Suppressor macrophage treated with lipopolysaccharide for 1 hour (primary cell): ENCODE data around the gene MYRIP.
"Not testable (repeated sequence)": the region's sequence is repeated elsewhere in the genome, so short reads cannot be mapped to it uniquely, and the experiment has no call there.

Experiments used
- DNase-seq, 3 donors: peaks; one replicate each; pipeline ENCODE4 v3.0.0-alpha.2; 2020 to 2022

Gene MYRIP

GRCh38 chr3:40247714-40248454, 438.5 kb downstream of the MYRIP start:
- DNase-seq: no peak

- DNase-seq: no peak
Measured at GRCh38 chr3:40248591-40248990, 439.2 kb downstream of the MYRIP start.

DNA sequence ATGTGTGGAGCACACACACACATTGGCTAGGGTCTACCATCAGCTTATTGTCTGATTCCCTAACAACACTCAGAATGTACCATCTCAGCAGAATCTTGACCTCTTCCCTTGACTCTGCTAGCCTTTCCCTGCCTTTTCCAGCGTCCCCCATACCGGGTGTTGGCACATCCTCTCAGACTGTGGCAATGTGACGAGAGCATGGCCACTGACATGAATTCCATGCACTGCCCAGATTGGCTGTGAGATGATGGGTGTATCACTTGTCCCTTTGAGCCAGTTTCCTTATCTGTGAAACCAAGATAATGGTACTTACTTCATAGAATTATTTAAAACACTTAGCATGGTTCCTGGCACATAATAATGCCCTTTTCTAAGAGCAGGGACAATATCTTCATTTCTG, 439.8 kb downstream of the MYRIP start:
- DNase-seq: no peak

DNA sequence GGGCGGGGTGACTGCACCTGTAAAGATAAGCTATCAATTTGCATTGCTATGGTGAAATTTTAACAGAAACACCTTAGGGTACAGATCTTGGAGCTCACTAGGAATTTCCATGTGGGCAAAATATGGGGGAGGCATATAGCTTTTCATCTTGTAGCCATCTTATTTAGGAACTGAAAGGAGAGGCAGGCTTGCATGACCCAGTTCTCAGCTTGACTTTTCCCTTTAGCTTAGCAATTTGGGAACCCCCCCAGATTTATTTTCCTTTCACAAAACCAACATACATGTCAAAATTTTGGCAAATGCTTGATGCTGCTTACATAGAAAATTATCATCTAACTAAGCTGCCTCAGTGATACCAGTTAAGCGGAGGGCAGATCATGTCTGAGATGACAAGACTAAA, 445.1 kb downstream of the MYRIP start:
- peak in 2 of 3 donors; percentile 7 to 21 for DNase-seq

DNA sequence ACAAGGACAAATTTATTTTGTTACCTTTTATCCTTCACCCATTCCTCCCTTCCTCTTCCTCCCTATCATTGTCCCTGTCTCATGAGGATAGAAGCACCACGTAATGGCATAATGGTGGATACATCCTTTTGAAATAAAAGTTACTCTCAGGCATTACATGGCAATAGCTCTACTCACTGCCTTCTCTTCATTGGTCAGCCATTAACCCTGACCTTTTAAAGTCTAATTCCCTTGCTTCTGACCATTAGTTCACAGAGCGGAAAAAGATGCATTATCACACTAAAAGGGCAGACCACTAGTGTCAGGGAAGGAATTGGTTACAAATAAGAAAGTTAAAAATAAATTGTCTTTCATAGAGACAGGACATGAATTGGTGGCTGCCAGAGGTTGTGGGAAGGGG, 445.5 kb downstream of the MYRIP start:
- DNase-seq: no peak

DNA sequence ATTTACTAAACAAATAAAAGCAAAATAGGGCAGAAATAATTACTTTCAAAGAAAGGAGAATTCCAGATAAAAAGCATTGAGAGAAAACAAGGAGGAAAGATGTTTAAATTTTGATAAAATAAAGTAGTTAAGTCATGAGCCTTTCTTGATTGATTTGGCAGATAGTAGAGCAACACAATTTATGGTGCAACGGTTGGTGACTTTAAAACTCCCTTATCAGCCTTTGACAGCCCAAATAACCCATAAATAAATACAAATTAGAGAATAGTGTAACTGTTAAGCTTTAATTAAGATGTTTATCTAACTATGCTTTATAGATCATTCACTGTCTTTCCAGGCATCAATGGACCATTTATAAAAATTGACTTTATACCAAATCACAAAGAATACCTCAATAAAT, 446.1 kb downstream of the MYRIP start:
- DNase-seq: no peak

DNA sequence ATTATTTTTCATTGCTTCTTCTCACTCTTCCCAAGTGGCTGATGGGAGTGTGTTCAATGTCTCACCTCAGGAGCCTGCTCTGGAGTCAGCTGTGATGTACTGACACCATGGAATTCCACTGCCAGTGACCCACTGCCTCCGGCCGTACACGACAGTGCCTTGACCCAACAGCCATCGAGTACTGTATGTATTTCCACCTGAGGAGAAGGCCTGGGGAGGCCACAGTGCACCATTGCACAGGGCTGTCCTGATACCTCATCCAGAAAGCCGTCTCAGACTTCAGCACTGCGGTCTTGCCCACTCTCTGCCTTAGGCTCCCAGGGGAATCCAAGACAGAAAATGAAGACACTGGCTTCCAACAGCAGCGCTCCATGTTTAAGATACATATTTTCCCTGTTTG, 448.7 kb downstream of the MYRIP start:
- no peak for DNase-seq

DNA sequence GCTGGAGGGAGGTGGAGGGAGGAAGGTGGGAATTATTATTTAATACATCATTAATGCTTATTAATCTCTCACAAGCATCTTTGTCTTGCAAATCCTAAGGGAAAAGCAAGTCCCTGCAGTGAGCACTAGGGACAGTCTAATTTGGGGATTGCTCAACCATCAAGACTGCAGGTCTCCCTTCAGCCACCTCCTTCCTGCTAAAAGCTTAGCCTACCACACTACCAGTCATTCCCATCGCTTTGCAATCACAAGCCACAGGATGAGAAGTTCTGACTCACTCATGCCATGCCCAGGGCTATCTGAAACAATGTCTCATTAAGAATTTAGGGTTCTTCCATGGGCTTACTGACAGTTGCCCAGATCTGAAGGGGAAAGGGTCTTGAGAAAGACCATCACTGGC, 449.1 kb downstream of the MYRIP start:
- peak; percentile 49 to 58 (median 57) for DNase-seq

GRCh38 chr3:40262331-40262730, 452.9 kb downstream of the MYRIP start:
- DNase-seq: no peak

DNA sequence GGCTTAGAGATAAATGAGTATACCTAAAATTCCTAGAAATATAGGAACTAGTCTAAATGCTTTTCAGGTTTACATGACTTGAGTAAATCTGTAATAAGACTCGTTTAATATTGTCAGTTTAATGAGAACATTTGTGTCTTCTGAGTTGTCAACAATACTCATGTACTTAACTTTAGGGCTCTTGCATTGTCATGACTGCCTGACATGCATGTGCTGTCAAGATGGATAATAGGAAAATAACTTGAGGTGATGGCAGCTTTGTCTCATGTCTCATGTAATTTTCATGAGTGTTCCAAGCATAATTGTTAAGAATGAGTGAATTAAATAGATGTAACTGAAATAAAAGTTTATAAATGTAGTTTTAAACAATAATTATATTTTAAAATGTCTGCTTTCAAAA, 455.0 kb downstream of the MYRIP start:
- no peak for DNase-seq

DNA sequence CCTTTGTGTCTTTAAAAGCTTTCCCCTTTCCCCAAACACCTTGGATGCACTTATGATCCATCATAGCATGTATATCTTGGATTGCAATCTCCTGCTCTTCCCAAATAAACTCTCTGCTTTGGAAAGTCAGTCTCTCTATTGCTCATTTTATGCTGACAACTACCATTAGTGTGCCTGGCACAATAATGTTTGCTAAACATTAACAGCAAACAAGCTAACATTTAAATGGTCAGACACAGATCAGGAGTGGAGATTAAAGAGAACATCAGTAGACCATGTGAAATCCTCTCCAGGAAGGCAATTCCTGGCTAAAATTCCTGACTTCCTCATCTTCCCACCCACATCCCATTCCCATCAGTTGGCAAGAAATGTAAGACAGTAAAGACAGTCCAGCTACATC, 455.8 kb downstream of the MYRIP start:
- DNase-seq: no peak

DNA sequence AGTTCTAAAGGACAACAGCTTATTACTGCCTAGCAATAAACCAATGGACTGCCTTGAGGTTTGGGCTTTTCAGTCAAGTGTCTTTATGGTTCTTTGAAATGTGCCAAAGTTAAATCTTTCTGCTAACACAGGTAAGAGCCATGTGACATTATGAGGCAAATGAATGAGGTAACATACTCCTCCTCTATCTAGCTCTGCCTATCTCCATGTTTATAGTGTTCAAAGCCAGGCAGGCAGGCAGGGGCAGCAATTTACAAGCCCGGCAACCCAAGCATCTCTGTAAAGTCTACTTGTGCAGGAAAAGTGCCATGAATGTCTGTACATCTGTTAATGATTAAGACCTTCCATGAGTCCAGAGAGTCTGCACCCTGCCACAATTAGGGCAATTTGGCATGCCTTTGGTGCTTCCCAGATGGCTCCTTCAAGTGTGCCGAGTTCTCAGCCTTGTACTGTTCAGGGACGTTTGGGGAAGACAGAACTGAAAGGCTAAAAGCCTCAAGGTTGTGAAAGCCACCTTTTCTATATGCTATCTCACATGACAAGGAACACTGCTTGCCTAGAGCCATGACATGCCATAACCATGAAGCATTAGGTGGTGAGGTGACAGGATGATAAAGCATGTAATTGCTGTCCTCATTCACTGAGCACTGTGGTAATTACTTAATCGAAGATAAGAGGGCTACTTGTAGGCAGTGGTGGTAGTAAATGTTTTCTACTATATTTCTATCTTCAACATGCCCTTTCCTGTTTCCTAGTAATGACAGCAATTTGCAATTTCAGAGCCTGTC, 458.7 kb downstream of the MYRIP start:
- no peak for DNase-seq

GRCh38 chr3:40268802-40269524, 459.6 kb downstream of the MYRIP start:
- no peak for DNase-seq

GRCh38 chr3:40278791-40279190, 469.4 kb downstream of the MYRIP start:
- DNase-seq: no peak

GRCh38 chr3:40281995-40282394, 472.6 kb downstream of the MYRIP start:
- no peak for DNase-seq

DNA sequence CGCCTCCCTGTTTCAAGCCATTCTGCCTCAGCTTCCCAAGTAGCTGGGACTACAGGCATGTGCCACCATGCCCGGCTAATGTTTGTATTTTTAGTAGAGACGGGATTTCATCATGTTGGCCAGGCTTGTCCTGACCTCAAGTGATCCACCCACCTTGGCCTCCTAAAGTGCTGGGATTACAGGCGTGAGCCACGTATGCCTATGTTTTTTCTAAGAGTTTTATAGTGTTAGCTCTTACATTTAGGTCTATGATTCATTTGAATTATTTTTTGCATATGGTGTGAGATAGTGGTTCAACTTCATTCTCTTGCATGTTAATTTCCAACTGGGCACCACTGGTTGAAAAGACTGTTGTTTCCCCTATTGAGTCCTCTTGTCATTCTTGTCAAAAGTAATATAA, 473.6 kb downstream of the MYRIP start:
- DNase-seq: not testable (repeated sequence)

DNA sequence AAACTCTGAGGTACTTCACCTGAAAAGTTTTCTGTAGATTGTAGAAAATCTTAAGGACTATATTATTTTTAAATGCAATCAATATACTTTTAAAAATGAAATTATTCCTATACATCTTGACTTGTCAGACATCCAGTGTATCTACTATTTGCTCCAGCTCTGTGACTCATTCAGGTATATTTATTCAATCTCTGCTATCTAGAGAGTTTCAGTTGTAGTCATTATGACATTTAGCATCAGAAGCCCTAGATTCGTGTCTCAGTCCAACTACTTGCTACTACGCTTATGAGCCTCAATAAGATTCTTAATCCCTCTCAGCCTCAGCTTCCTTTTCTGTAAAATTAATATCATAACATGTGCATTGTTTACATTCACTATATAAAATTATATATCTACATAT, 477.8 kb downstream of the MYRIP start:
- no peak for DNase-seq

GRCh38 chr3:40290396-40290795, 481.0 kb downstream of the MYRIP start:
- peak in 1 of 3 donors; percentile 17 for DNase-seq

DNA sequence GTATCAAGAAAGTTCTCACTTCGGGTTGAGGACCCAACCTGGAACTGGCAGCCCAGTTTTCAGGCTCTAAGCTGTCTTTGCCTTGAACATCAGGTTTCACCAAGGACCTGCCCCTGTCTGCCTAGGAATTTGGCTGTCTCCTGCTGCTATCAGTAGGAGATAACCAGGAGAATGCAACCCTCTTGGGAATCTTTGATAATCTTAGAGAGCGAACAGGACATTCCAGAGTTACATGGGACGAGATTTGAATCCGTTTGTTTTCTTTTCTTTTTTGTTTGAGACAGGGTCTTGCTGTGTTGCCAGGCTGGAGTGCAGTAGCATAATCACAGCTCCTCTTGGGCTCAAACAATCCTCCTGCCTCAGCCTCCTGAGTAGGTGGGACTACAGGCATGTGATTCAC, 482.1 kb downstream of the MYRIP start:
- no peak for DNase-seq

DNA sequence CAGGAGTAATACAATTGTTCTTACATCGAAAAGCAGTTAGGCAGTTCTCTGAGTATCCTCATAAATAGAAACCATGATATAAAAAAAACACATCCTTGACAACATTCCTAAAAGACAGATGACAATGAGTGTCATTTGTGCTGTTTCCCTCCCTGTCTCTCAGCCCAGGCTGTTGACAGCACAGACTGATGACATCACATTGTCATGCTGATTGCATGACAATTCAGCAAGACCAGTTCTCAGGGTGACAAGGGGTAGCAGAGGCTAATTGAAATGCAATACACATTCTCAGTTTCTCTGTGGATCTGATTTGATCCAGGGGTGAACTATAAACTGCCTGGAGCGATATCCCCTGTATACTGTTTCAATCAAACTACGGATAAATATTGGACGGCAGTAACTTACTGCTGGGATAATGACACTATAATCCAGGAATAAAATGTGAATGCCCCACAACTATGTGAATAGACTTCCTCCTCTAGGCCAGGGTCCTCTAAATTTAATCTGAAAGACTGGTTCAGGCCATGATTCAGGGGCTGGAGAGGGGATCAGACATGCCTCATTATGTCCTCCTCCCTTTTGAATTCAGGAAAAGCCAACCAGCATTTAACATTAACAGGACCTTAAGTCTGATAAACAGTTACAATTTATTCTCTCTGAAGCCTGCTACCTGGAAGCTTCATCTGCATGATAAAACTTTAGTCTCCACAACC, 483.4 kb downstream of the MYRIP start:
- peak; percentile 54 to 64 (median 64) for DNase-seq

GRCh38 chr3:40294434-40294833, 485.0 kb downstream of the MYRIP start:
- DNase-seq: no peak

DNA sequence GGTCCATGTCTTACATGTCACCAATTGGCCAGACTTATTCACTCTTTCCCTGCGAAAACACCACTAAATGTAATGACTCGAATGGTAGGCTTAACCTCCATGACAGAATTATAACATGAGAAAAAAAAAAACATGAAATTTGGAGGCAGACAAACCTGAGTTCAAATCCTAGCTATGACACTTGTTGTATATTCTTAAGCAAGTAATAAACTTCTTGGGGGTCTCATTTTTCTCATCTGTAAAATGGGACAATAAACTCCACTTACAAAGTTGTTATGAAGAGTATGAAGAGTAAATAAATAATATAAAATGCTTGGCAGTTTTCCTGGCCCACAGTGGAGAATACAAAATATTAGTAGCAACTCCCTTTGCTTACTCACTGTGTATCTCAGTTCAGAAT, 488.7 kb downstream of the MYRIP start:
- DNase-seq: no peak

GRCh38 chr3:40299130-40299720, 489.8 kb downstream of the MYRIP start:
- DNase-seq: no peak
